Measurements from ENCODE around the gene ZNF764. TPM values are rescaled to one million over a fixed set of nuclear protein-coding genes. Genes with fewer than 3 reads are reported as not detected.

The ZNF764 gene
- total RNA-seq, 6 experiments from 2014 or later: 5.1 to 6.8 (median 5.7) TPM

GRCh38 chr16:30556125-30556473, 2.1 kb downstream of the ZNF764 start:
- Mint-ChIP-seq H3K9me3 (no peaks in the 10 kb centered on the region), H3K36me3 (ENCODE audit: low read depth) (peaks cover 11% of the 10 kb centered on the region), H3K27ac (peak overlapping the region; percentile 40; the same call in 1 of the 2 replicates), H3K27me3 (ENCODE audit: insufficient read depth) (no peaks in the 10 kb centered on the region; the same call in 1 of the 2 replicates), H3K4me3 (peak overlapping the region; percentile 58), H3K4me1 (ENCODE audit: low read depth) (peaks cover 17% of the 10 kb centered on the region)
- TF ChIP-seq, protein P1, sequence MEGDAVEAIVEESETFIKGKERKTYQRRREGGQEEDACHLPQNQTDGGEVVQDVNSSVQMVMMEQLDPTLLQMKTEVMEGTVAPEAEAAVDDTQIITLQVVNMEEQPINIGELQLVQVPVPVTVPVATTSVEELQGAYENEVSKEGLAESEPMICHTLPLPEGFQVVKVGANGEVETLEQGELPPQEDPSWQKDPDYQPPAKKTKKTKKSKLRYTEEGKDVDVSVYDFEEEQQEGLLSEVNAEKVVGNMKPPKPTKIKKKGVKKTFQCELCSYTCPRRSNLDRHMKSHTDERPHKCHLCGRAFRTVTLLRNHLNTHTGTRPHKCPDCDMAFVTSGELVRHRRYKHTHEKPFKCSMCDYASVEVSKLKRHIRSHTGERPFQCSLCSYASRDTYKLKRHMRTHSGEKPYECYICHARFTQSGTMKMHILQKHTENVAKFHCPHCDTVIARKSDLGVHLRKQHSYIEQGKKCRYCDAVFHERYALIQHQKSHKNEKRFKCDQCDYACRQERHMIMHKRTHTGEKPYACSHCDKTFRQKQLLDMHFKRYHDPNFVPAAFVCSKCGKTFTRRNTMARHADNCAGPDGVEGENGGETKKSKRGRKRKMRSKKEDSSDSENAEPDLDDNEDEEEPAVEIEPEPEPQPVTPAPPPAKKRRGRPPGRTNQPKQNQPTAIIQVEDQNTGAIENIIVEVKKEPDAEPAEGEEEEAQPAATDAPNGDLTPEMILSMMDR (IDR thresholded peaks at IDR 0.05): no peak
- DNase-seq: no peak

DNA sequence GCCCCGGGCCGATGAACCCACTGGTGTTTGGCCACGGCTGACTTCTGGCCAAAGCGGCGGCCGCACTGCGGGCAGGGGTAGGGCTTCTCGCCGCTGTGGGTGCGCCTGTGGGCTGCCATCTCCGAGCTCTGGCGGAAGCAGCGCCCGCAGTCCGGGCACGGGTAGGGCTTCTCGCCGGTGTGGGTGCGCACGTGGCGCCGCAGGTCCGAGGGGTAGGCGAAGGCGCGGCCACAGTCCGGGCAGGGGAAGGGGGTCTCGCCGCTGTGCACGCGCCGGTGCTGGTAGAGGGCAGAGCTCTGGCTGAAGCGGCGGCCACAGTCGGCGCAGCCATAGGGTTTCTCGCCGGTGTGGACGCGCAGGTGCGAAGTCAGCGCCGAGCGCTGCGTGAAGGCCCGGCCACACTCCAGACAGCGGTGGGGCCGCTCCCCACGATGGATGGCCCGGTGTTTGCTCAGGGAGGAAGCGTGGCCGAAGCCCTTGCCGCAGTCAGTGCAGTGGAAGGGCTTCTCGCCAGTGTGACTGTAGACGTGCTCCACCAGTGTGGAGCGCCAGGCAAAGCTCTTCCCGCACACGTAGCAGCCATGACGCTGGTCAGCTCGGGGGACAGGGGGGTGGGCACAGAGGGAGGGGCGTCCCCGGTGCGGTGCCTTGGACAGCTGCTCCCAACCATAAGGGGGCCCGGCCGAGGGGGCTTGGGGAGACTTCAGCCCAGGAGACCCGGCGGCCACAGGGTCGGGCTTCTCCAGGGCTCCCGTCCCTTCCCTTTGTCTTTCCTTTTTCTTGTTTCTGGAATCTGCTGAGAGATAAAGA, 2.7 kb downstream of the ZNF764 start:
- H3K36me3 Mint-ChIP-seq (ENCODE audit: low read depth): peaks cover 11% of the 10 kb centered on the region
- DNase-seq: no peak

DNA sequence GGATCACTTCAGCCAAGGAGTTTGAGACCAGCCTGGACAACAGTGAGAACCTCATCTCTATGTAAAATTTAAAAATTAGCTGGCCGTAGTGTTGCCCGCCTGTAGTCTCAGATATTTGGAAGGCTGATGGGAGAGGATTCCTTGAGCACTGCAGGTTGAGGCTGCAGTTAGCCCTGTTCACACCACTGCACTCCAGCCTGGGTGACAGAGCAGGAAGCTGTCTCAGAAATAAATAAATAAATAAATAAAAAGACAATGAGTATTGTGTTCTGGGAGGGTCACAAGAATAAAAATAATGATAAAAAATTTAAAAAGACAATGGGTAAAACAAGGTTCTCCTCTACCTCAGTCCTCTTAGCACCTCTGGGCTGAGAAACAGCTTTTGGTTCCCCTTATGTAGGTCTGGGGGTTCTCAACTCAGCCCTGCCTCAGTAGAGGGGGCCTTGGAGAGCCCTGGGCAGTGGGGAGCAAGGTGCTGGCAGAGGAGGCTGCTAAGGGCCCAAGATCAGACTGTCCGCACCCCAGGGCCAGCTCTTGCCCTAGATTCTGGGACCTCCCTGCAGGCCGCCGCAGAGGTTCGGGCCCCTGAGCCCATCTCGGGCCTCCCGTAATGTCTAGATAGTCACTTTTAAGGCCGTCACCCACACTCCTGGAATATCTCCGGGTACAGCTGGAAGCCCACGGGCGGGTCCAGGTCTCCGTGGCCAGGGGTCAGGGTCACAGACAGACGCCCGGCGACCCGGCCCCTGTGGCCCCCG, 3.4 kb downstream of the ZNF764 start:
- TF ChIP-seq, protein P1 (IDR thresholded peaks at IDR 0.05): no peak
- H3K9me3 Mint-ChIP-seq: no peaks in the 10 kb centered on the region
- no peak overlapping the region for H3K4me3 Mint-ChIP-seq
- DNase-seq: no peak
- H3K36me3 Mint-ChIP-seq (ENCODE audit: low read depth): peaks cover 11% of the 10 kb centered on the region
- no peaks in the 10 kb centered on the region; the same call in 1 of the 2 replicates for H3K27me3 Mint-ChIP-seq (ENCODE audit: insufficient read depth)
- peaks cover 17% of the 10 kb centered on the region for H3K4me1 Mint-ChIP-seq (ENCODE audit: low read depth)
- no peak overlapping the region for H3K27ac Mint-ChIP-seq

More for the DNA sequence above, 2.7 kb downstream of the ZNF764 start:
- H3K27me3 Mint-ChIP-seq (ENCODE audit: insufficient read depth): no peaks in the 10 kb centered on the region; the same call in 1 of the 2 replicates
- H3K9me3 Mint-ChIP-seq: no peaks in the 10 kb centered on the region
- H3K4me1 Mint-ChIP-seq (ENCODE audit: low read depth): peaks cover 17% of the 10 kb centered on the region
- H3K4me3 Mint-ChIP-seq: no peak overlapping the region
- 0 out of 2 replicates have a peak overlapping the region, but pooled peaks have one; percentile 40 for H3K27ac Mint-ChIP-seq
- TF ChIP-seq, protein P1 (IDR thresholded peaks at IDR 0.05): no peak

DNA sequence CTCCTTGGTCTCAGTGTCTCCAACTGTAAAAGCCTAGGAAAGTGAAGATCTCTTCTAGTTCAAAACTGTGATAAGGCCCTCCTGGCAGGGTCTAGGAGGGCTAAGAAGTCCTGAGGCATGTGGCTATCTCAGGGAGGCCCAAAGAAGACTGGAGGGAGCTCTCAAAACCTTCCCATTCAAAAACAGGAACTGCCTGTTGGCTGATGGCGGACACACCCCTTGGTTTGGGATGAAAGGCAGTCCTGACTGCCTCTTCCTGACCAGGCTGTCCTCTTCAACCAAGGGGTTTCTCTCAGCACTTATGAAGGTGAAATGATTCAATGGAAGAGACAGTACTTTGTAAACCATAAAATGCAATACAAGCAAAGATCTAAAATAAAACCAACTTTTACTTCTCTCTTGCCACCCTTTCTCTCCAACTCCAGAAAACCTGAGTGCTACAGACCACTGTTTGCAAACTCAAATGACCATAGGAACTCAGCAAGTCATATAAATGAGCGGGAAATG, 4.7 kb downstream of the ZNF764 start:
- Mint-ChIP-seq H3K4me3 (no peak overlapping the region), H3K27ac (no peak overlapping the region), H3K9me3 (no peaks in the 10 kb centered on the region), H3K27me3 (ENCODE audit: insufficient read depth) (no peaks in the 10 kb centered on the region; the same call in 1 of the 2 replicates), H3K4me1 (ENCODE audit: low read depth) (peaks cover 17% of the 10 kb centered on the region), H3K36me3 (ENCODE audit: low read depth) (peaks cover 11% of the 10 kb centered on the region)
- TF ChIP-seq, protein P1 (IDR thresholded peaks at IDR 0.05): no peak
- no peak for DNase-seq

GRCh38 chr16:30552956-30553355, 5.2 kb downstream of the ZNF764 start:
- no peak overlapping the region for H3K4me3 Mint-ChIP-seq
- H3K27ac Mint-ChIP-seq: no peak overlapping the region
- H3K27me3 Mint-ChIP-seq (ENCODE audit: insufficient read depth): peaks cover under 1% of the 10 kb centered on the region
- H3K4me1 Mint-ChIP-seq (ENCODE audit: low read depth): peaks cover 17% of the 10 kb centered on the region
- no peaks in the 10 kb centered on the region for H3K9me3 Mint-ChIP-seq
- DNase-seq: no peak
- H3K36me3 Mint-ChIP-seq (ENCODE audit: low read depth): peaks cover 11% of the 10 kb centered on the region
- TF ChIP-seq, protein P1 (IDR thresholded peaks at IDR 0.05): no peak
